ENCODE measurements around the gene CAMTA1.

DNA sequence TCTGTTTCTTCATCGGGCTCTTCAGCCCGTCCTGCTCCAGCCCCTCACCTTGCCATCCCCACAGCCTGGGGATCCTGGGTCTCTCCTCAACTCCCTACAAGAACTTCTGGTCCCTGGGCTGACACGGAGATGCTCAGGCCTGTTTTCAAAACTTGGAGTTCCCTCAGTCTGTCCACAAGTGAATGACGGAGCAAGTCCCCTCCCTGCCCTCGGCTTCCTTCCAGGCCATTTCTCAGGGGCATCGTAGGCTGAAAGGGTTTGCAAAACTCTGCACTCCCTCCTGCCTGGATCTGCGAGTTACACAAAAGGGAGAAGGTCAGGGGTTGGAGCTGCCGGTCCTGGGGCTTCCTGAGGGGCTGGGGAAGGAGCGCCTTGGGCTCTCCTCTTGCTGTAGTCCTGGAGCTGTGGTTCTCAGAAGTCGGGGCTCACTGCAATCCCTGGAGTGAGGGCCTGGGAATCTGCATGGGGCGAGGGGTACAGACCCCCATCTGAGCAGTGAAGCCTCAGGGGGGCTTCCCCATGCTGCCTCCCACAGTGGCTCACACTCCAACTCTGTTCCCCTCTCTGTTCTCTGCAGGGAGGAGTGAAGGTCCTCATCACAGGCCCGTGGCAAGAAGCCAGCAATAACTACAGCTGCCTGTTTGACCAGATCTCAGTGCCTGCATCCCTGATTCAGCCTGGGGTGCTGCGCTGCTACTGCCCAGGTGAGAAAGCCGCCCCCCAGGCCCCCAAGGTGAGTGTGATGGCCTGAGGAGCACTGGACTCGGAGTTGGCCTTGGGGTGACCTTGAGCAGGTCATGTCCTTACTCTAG, 885.3 kb downstream of the CAMTA1 start:
- no peak for TF ChIP-seq CTCF (IDR thresholded peaks at IDR 0.05)
- no peak for TF ChIP-seq POLR2A (IDR thresholded peaks at IDR 0.05)
